SU-DHL-6 (cell line): Measurements from ENCODE around the gene DCDC2C.

Experiments used
- CTCF ChIP-seq: fragments of 200-600 bp; sonication (generic); IDR thresholded peaks from one replicate; pipeline ENCODE4 v1.5.1; 2017; ENCODE audit warnings: antibody characterized with exemption, mild to moderate bottlenecking, low read length, moderate library complexity; ENCODE audit not compliant: insufficient read depth, poor library complexity, severe bottlenecking
- EZH2phosphoT487 ChIP-seq: fragments of 200-600 bp; sonication (generic), shearing (Covaris generic); conservative IDR thresholded peaks from 2 replicates; pipeline ENCODE4 v1.6.1; 2018; ENCODE audit warnings: mild to moderate bottlenecking, antibody characterized with exemption, low read length, moderate library complexity, mixed read lengths

- TF ChIP-seq CTCF (no peak), EZH2phosphoT487 (no peak)
Observed at GRCh38 chr2:3838348-3838747, 135.0 kb downstream of the DCDC2C start.
